Chondrocyte (in vitro differentiated cells): ENCODE measurements around the gene CD164. TPM values are rescaled to one million over a fixed set of nuclear protein-coding genes. Genes with fewer than 3 reads are reported as not detected.

Experiments
- DNase-seq: peaks from one replicate; pipeline ENCODE4 v3.0.0; 2021; ENCODE audit warnings: mixed read lengths, low spot score
- H3K27ac Mint-ChIP-seq: one replicate; pipeline ENCODE4 v1.8.0; 2021; ENCODE audit warnings: mild to moderate bottlenecking, moderate library complexity, mixed read lengths; ENCODE audit not compliant: unreplicated experiment
- H3K27me3 Mint-ChIP-seq: 2 replicates; pipeline ENCODE4 v1.8.0; 2021; ENCODE audit warnings: low read depth, mixed read lengths
- H3K36me3 Mint-ChIP-seq: 2 replicates; pipeline ENCODE4 v1.8.0; 2021; ENCODE audit warnings: low read depth, mixed read lengths
- H3K4me1 Mint-ChIP-seq: 2 replicates; pipeline ENCODE4 v1.8.0; 2021; ENCODE audit warnings: low read depth, mild to moderate bottlenecking, mixed read lengths
- H3K4me3 Mint-ChIP-seq: one replicate; pipeline ENCODE4 v1.8.0; 2021; ENCODE audit warnings: mild to moderate bottlenecking, moderate library complexity, mixed read lengths; ENCODE audit not compliant: unreplicated experiment
- H3K9me3 Mint-ChIP-seq: 2 replicates; pipeline ENCODE4 v1.8.0; 2021; ENCODE audit warnings: low read depth, mixed read lengths
- CTCF ChIP-seq: fragments of 200-600 bp; sonication (generic); IDR thresholded peaks from 2 replicates; pipeline ENCODE4 v1.5.0; 2021; ENCODE audit warnings: antibody characterized with exemption, mild to moderate bottlenecking, moderate library complexity
- total RNA-seq: library from RNA; stranded (reverse); gene quantifications from 3 replicates; pipeline ENCODE4 v1.2.1, GENCODE V29; 2021

Gene CD164
- total RNA-seq, 1 donor from 2014 or later = 259 TPM

DNA sequence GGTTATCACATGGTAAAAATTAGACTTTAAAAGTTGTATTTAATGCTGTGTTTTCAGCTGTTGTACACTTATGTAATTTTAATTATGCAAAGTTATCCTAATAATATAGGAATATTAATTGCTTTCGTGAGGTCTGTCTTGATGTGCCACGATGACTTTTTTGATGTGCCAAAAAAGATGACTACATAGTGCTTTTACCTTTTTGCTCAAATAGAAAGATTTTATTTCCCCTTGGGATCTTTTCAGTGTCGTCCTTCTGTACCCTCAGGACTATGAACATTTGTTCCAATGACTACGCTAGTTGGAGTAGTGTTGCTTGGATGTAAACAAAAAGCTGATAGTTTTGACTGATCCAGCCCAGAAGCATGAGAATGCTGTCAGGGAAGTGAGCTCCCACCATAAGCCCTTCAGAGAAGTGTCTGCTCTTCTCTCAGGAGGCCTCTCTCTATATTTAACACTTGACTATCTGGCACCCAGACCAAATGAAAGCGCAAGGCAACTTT, 1.2 kb upstream of the CD164 start:
- peaks cover 2% of the 10 kb centered on the region for H3K27me3 Mint-ChIP-seq
- DNase-seq = no peak
- peak; percentile 41 for TF ChIP-seq CTCF
- peaks cover 1% of the 10 kb centered on the region for H3K36me3 Mint-ChIP-seq
- H3K4me3 Mint-ChIP-seq = peak overlapping the region; percentile 93
- peaks cover 26% of the 10 kb centered on the region for H3K4me1 Mint-ChIP-seq
- H3K27ac Mint-ChIP-seq = peak overlapping the region; percentile 100
- no peaks in the 10 kb centered on the region for H3K9me3 Mint-ChIP-seq

DNA sequence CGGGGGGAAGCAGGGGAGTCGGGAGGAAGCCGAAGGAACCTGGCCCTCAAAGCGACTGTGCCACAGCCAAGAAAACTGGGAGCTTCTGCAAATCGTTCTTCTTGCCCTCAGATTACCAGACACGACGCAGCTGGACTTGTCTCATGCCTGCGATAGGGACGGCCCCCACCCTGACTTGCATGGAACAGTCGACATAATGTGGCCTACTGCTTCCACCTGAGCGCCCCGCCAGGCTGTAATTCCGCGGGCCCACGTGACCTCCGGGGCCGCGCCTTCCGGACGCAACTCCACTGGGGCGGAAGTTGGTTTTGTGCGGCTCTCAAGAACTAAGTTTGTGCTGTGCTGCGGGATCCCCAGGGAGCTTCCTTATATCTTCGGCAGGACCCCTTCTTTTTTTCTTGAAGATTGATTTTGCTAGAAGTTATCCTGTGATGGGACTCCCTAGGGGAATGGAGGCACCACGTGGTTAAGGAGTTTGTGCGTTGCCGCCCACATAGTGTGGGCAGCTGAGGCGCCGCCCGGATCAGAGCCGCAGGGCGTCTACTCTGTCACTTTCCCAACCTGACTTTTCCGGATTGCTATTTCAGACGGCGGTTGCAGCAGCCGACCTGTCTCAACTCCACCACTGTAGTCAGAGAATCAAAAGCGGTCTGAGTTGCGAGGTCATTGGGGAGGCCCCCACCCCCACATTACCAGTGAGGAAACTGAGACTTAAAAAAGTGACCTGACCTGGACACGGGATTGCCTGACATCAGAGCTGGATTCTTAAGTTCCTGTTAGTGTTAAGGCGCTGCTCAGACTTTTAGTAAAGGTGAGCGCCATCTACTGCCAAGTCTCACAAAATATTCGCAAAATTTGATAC, 540 bp upstream of the CD164 start:
- Mint-ChIP-seq H3K36me3 (peaks cover 6% of the 10 kb centered on the region), H3K27ac (peak overlapping the region; percentile 100), H3K4me1 (peaks cover 31% of the 10 kb centered on the region), H3K9me3 (no peaks in the 10 kb centered on the region), H3K4me3 (peak overlapping the region; percentile 93), H3K27me3 (no peaks in the 10 kb centered on the region)
- DNase-seq = peak; percentile 96
- TF ChIP-seq CTCF = peak; percentile 95

DNA sequence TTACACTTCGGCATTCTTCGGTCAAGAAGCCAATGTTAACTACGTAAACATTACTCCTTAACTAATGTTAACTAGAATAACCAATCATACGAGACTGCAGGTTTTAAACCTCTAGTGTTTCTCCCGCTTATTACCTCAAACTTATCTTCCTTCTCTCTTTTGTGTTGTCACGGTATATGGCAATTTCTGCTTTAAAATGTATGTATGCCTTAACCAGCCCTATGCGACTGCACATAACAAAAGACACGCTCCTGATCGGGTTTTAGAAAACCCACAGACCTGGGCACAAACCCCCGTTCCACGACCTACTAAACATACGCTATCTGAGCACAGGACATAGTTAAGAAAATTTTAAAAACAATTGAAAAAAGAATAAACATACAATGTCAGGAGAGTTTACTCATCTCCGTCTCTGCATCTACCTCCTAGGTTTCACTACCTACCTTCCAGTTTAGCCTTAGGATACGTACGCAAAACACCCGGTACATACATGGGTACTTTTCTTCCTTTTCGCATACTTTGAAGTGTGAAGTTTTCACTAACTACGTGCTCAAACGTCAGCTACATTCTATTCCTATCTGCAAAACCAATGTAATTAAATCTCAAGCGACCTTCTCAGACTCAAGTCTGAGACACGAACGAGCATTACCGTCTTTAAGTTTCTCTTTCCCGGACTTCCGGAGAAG, 1.1 kb downstream of the CD164 start:
- peaks cover 33% of the 10 kb centered on the region for H3K4me1 Mint-ChIP-seq
- peak overlapping the region; percentile 91 for H3K27ac Mint-ChIP-seq
- H3K27me3 Mint-ChIP-seq = no peaks in the 10 kb centered on the region
- H3K4me3 Mint-ChIP-seq = peak overlapping the region; percentile 93
- no peak for TF ChIP-seq CTCF
- peaks cover 14% of the 10 kb centered on the region for H3K36me3 Mint-ChIP-seq
- H3K9me3 Mint-ChIP-seq = no peaks in the 10 kb centered on the region
- no peak for DNase-seq

- Mint-ChIP-seq H3K9me3 (no peaks in the 10 kb centered on the region), H3K27me3 (no peaks in the 10 kb centered on the region), H3K36me3 (peaks cover 22% of the 10 kb centered on the region), H3K4me3 (peak overlapping the region; percentile 93), H3K4me1 (peaks cover 33% of the 10 kb centered on the region), H3K27ac (peak overlapping the region; percentile 90)
- DNase-seq = no peak
- no peak for TF ChIP-seq CTCF
Observed at GRCh38 chr6:109379711-109380110, 2.6 kb downstream of the CD164 start.

- TF ChIP-seq CTCF = no peak
- no peaks in the 10 kb centered on the region for H3K9me3 Mint-ChIP-seq
- no peak for DNase-seq
- H3K4me1 Mint-ChIP-seq = peaks cover 32% of the 10 kb centered on the region
- H3K27ac Mint-ChIP-seq = no peak overlapping the region
- no peak overlapping the region for H3K4me3 Mint-ChIP-seq
- H3K36me3 Mint-ChIP-seq = peaks cover 37% of the 10 kb centered on the region
- no peaks in the 10 kb centered on the region for H3K27me3 Mint-ChIP-seq
Observed at GRCh38 chr6:109377717-109378116, 4.5 kb downstream of the CD164 start.
